NCI-H460 (cell line): Measurements from ENCODE around the gene KRTAP2-4. TPM values are rescaled to one million over a fixed set of nuclear protein-coding genes. Genes with fewer than 3 reads are reported as not detected.
"Not testable (repeated sequence)": the region's sequence is repeated elsewhere in the genome, so short reads cannot be mapped to it uniquely, and the experiment has no call there.

ENCODE experiments used
- DNase-seq: peaks from one replicate; pipeline ENCODE4 v3.0.0-alpha.2; 2016; ENCODE audit warnings: low read depth; ENCODE audit errors: extremely low read depth
- total RNA-seq: library from RNA; depleted of rRNA; stranded (reverse); fragments of >200 nt; shearing (Covaris generic); gene quantifications from 2 replicates; pipeline ENCODE4 v1.2.3, GENCODE V29; 2014; rRNA removed

The KRTAP2-4 gene
- total RNA-seq, 1 experiment from 2014 or later: not detected

DNA sequence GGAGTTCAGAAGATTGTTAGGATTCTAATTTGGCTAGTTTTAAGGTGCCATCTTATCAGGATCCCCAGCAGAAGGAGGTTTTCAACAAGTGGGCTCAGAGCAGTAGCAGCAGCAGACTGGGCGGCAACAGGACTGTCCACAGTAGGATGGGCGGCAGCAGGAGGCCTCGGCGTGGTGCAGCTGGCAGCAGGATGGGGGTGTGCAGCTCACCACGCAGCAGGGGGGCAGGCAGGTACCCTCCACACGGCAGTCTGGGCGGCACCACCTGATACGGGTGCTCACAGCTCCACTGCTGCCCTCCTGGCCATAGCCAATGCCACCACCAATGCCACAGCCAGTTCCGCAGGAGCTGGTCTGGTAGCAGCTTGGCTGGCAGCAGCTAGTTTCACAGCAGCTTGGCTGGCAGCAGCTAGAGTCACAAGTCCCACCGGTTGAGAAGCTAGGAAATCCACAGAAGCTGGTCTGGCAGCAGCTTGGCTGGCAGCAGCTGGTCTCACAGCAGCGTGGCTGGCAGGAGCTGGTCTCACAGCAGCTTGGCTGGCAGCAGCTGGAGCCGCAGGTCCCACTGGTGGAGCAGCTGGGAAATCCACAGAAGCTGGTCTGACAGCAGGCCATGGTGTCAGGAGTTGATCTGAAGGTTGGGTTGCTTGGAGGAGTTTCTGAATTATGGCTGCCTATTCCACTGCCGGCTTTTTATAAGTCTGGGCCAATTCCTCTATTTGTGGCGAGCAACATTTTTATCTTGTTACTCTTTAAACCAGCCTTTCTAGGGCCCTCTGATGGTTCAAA, 24.7 kb downstream of the KRTAP2-4 start, which contains the start of gene KRTAP1-1:
KRTAP1-1 (minus strand) TSS at position 668 of the 789 bp plus-strand sequence; CDS start at position 615, 53 bp downstream.
- DNase-seq: not testable (repeated sequence)

DNA sequence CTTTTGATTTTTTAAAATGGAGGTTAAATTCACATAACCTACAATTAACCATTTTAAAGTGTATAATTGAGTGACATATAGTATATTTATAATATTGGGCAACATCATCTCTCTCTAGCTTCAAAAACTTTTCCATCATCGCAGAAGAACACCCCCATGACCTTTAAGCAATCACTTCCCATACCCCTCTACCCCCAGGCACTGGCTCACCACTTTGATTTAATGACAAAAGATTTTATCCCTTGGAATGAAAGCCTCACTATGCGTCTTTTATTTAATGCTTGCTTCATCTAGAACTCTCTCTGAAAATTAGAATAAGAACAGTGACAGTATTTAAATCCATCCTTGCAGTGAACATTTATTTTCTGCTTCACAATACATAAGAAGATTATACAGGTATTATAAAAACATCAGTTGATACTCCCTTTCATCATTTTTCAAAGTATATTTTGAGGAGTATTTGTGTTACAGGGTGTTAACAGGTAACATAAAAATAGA, 27.8 kb downstream of the KRTAP2-4 start:
- DNase-seq: no peak

DNA sequence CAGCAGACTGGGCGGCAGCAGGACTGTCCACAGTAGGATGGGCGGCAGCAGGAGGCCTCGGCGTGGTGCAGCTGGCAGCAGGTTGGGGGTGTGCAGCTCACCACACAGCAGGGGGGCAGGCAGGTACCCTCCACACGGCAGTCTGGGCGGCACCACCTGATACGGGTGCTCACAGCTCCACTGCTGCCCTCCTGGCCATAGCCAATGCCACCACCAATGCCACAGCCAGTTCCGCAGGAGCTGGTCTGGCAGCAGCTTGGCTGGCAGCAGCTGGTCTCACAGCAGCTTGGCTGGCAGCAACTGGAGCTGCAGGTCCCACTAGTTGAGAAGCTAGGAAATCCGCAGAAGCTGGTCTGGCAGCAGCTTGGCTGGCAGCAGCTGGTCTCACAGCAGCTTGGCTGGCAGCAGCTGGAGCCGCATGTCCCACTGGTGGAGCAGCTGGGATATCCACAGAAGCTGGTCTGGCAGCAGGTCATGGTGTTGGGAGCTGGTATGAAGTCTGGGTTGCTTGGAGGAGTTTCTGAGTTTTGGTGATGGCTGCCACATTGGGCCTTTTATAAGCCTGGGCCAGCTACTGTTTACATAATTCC, 31.2 kb downstream of the KRTAP2-4 start, which contains the start of gene KRTAP1-3:
KRTAP1-3 (minus strand) TSS at position 529 of the 590 bp plus-strand sequence; CDS start at position 476, 53 bp downstream.
- DNase-seq: not testable (repeated sequence)

DNA sequence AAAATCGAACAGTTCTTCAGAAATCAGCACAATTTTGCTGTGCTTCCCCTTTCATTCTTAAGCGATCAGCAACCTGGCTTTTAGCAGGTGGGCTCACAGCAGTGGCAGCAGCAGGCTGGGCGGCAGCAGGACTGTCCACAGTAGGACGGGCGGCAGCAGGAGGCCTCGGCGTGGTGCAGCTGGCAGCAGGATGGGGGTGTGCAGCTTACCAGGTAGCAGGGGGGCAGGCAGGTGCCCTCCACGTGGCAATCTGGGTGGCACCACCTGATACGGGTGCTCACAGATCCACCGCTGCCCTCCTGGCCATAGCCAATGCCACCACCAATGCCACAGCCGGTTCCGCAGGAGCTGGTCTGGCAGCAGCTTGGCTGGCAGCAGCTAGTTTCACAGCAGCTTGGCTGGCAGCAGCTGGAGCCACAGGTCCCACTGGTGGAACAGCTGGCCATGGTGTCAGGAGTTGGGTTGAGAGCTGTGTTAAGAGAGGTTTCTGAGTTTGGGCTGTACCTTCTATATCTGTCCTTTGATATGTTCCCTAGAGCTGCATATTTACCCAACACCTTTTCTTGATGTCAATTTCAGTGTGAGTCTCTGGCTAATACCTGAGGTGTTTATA, 35.9 kb downstream of the KRTAP2-4 start, which contains the start of gene KRTAP1-4:
KRTAP1-4 (minus strand) TSS at position 563 of the 613 bp plus-strand sequence; CDS start at position 446, 117 bp downstream.
- DNase-seq: no peak

DNA sequence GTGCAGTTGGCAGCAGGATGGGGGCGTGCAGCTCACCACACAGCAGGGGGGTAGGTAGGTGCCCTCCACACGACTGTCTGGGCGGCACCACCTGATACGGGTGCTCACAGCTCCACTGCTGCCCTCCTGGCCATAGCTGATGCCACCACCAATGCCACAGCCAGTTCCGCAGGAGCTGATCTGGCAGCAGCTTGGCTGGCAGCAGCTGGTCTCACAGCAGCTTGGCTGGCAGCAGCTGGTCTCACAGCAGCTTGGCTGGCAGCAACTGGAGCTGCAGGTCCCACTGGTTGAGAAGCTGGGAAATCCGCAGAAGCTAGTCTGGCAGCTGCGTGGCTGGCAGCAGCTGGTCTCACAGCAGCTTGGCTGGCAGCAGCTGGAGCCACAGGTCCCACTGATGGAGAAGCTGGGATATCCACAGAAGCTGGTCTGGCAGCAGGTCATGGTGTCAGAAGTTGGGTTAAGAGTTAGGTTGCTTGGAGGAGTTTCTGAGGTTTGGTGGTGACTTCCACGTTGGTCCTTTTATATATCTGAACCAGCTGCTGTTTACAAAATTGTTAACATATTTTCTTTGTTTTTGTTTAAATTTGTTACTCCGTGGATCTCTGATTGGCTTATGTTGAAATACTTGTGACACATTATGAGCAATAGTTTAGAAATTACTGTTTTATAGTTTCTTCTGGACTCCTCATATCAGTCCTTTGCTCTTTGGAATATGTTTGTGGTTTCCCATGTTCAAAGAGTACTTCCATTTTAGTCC, 38.8 kb downstream of the KRTAP2-4 start, which contains the start of gene KRTAP1-5:
KRTAP1-5 (minus strand) TSS at position 494 of the 757 bp plus-strand sequence; CDS start at position 441, 53 bp downstream.
- no peak for DNase-seq

DNA sequence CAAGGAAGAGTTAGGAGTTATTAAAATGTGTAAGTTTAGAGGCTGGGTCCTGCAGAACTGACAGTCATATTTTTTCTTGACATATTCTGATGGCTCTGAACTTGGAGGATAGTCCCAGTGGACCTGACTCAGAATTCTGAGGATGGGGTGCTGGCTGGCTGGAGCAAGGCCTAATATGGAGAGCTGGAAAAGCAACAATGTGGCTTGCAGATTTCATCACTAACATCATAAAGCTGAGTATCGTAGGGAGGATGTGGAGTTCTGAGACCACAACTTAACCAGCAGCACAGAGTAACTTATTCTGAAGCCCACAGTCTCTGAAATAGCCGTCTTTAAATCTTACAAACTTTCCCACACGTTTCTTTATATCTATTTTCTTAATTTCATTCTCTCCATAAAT, 41.0 kb downstream of the KRTAP2-4 start:
- DNase-seq: no peak

DNA sequence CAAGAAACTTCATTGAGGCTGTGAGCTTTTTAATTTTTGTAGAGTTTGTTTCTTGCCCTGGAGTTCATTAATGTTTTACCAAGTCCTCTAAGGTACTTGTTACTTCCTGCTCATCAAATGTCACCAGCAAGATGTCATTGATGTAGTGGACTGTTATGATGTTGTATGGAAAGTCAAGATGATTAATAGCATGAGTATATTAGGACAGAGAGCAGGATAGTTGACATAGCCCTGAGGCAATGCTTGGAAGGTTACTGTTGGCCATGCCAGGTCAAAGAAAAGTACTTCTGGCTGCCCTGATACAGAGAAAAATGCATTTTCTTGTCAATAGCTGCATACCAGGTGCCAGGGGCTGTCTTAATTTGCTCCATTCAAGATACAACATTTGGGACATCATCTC, 45.3 kb downstream of the KRTAP2-4 start:
- no peak for DNase-seq

DNA sequence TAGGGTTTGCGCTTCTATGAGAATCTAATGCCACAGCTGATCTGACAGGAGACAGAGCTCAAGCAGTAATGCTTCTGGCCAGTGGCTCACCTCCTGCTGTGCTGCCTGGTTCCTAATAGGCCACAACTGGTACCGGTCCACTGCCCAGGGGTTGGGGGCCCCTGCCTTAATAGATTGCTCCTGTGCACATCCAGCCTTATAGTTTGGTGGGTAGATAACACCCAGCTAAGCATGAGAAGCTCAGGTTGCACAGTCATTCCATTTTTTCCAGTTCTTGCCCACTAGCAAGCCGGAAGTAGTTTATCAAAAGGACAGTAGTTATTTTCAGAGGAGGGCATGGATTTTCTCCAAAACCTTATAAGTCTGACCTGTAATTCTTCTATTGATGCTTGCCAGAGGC, 46.3 kb downstream of the KRTAP2-4 start:
- no peak for DNase-seq

DNA sequence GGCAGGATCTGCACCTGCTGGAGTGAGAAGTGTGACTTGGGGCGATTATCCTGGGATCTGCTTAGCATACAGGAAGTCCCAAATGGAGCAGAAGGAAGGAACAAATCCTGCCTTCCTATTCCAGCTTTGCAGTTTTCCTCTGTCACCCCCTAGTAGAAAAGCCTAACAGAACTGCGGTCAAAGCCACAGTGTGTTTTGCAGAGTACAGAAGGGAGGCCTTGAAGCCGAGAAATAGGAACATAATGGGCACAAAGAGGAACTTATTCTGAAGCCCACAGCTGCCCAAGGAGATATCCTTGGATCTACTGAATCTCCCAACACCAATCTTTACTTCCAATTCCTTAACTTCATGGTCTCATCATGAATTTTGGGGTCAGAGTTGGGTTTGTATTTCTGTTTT, 47.1 kb downstream of the KRTAP2-4 start:
- DNase-seq: no peak

DNA sequence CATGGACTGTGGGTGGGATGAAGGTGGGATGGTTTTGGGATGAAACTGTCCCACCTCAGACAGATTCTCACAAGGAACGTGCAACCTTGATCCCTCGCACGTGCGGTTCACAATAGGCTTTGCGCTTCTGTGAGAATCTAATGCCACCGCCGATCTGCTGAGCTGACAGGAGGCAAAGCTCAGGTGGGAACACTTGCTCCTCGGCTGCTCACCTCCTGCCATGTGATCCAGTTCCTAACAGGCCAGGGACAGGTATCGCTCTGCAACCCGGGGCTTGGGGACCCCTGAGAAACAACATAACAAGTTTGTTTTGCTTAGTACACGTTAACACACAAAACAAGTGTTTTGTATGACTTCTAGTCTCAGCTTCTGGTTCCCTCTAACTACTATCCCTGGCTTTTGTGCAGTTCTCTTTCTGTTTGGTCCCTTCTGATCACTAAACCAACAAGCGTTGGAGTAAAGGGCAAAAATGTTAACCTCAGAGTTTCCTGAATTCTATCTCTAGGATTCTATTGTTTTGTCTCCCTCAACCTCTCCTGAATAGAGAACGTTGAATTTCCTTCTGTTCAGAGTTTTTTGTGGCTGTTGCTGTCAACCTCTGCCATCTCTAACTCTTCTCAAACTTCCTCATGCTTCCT, 49.0 kb downstream of the KRTAP2-4 start:
- no peak for DNase-seq

DNA sequence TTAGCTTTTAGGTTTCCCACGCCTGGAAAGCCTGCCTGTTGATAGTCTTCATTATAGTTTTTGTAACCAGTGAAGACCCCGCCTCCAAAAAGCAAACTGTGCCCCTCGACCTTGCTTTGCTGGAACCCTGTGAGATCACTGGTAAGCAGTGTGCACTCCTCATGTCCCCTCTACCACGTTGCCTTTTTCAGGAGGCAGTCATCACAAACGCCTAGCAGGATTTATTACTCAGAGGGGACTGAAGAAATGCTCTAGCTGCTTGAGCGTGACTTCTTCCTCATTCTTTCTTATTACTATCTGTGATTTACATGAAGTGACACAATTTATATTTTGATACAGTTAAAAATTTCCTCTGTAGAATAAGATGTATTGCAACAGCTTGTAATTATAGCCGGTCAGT, 50.2 kb downstream of the KRTAP2-4 start:
- no peak for DNase-seq

Other genes starting within 250 kb of the KRTAP2-4 start
- gene KRT10, start 243.3 kb downstream of the KRTAP2-4 start, total RNA-seq: 36.8 and 38.4 TPM in 2 replicates
- gene KRT12, start 198.7 kb downstream of the KRTAP2-4 start, total RNA-seq: not detected in 2 replicates
- gene KRT20, start 180.6 kb downstream of the KRTAP2-4 start, total RNA-seq: not detected in 2 replicates
- 0.07 TPM in 1 of 2 replicates, not detected in the other for gene KRT23, start 128.2 kb downstream of the KRTAP2-4 start, total RNA-seq
- gene KRT39, start 98.9 kb downstream of the KRTAP2-4 start, total RNA-seq: not detected in 2 replicates
- not detected in 2 replicates for gene KRT40, start 81.6 kb downstream of the KRTAP2-4 start, total RNA-seq
- gene KRTAP3-3, start 71.7 kb downstream of the KRTAP2-4 start, total RNA-seq: not detected in 2 replicates
- not detected in 2 replicates for gene KRTAP3-2, start 66.0 kb downstream of the KRTAP2-4 start, total RNA-seq
- gene KRTAP3-1, start 56.8 kb downstream of the KRTAP2-4 start, total RNA-seq: not detected in 2 replicates
- gene KRTAP1-5, start 38.7 kb downstream of the KRTAP2-4 start, total RNA-seq: not detected in 2 replicates
- gene KRTAP1-4, start 35.7 kb downstream of the KRTAP2-4 start, total RNA-seq: not detected in 2 replicates
- gene KRTAP1-3, start 31.0 kb downstream of the KRTAP2-4 start, total RNA-seq: not detected in 2 replicates
- not detected in 2 replicates for gene KRTAP1-1, start 24.4 kb downstream of the KRTAP2-4 start, total RNA-seq
- not detected in 2 replicates for gene KRTAP2-1, start 18.6 kb downstream of the KRTAP2-4 start, total RNA-seq
- gene KRTAP2-2, start 10.6 kb downstream of the KRTAP2-4 start, total RNA-seq: not detected in 2 replicates
- gene KRTAP2-3, start 5.8 kb downstream of the KRTAP2-4 start, total RNA-seq: not detected in 2 replicates
- not detected in 2 replicates for gene KRTAP4-7, start 18.3 kb upstream of the KRTAP2-4 start, total RNA-seq
- gene KRTAP4-8, start 32.3 kb upstream of the KRTAP2-4 start, total RNA-seq: not detected in 2 replicates
- gene KRTAP4-16, start 36.3 kb upstream of the KRTAP2-4 start, total RNA-seq: not detected in 2 replicates
- not detected in 2 replicates for gene KRTAP4-9, start 39.5 kb upstream of the KRTAP2-4 start, total RNA-seq
- not detected in 2 replicates for gene KRTAP4-11, start 52.5 kb upstream of the KRTAP2-4 start, total RNA-seq
- gene KRTAP4-12, start 58.3 kb upstream of the KRTAP2-4 start, total RNA-seq: not detected in 2 replicates
- gene KRTAP4-6, start 74.7 kb upstream of the KRTAP2-4 start, total RNA-seq: not detected in 2 replicates
- not detected in 2 replicates for gene KRTAP4-5, start 83.9 kb upstream of the KRTAP2-4 start, total RNA-seq
- gene KRTAP4-4, start 94.9 kb upstream of the KRTAP2-4 start, total RNA-seq: not detected in 2 replicates
- gene KRTAP4-3, start 102.3 kb upstream of the KRTAP2-4 start, total RNA-seq: not detected in 2 replicates
- gene KRTAP4-2, start 112.3 kb upstream of the KRTAP2-4 start, total RNA-seq: not detected in 2 replicates
- 0.17 TPM in 1 of 2 replicates, not detected in the other for gene KRTAP4-1, start 119.0 kb upstream of the KRTAP2-4 start, total RNA-seq
- gene KRTAP9-1, start 124.0 kb upstream of the KRTAP2-4 start, total RNA-seq: not detected in 2 replicates
- not detected in 2 replicates for gene KRTAP9-2, start 160.8 kb upstream of the KRTAP2-4 start, total RNA-seq
- not detected in 2 replicates for gene KRTAP9-3, start 166.6 kb upstream of the KRTAP2-4 start, total RNA-seq
- not detected in 2 replicates for gene KRTAP9-8, start 172.1 kb upstream of the KRTAP2-4 start, total RNA-seq
- gene KRTAP9-4, start 183.8 kb upstream of the KRTAP2-4 start, total RNA-seq: not detected in 2 replicates
- not detected in 2 replicates for gene KRTAP9-9, start 189.5 kb upstream of the KRTAP2-4 start, total RNA-seq
- not detected in 2 replicates for gene KRTAP9-6, start 199.5 kb upstream of the KRTAP2-4 start, total RNA-seq
- gene KRTAP9-7, start 209.8 kb upstream of the KRTAP2-4 start, total RNA-seq: not detected in 2 replicates
- not detected in 2 replicates for gene KRTAP29-1, start 237.0 kb upstream of the KRTAP2-4 start, total RNA-seq
- not detected in 2 replicates for gene KRTAP16-1, start 243.4 kb upstream of the KRTAP2-4 start, total RNA-seq
- gene KRTAP17-1, start 249.8 kb upstream of the KRTAP2-4 start, total RNA-seq: not detected in 2 replicates